Cerebellar nuclear complex (tissue), 1 donor: ENCODE results near the gene ATP6V0E2.

Experiments used
- DNase-seq, 2 experiments: peaks; one replicate each; lab custom pipeline; 2025; lab: John Stamatoyannopoulos, UW

The ATP6V0E2 gene

GRCh38 chr7:149838992-149839408 is 34.8 kb upstream of the ATP6V0E2 start:
- DNase-seq: no peak

- no peak for DNase-seq
Observed at GRCh38 chr7:149839933-149840332, 33.8 kb upstream of the ATP6V0E2 start.

- no peak for DNase-seq
Observed at GRCh38 chr7:149843566-149843965, 30.2 kb upstream of the ATP6V0E2 start.

- DNase-seq: no peak
Observed at GRCh38 chr7:149844445-149844844, 29.3 kb upstream of the ATP6V0E2 start.

- no peak for DNase-seq
Observed at GRCh38 chr7:149845257-149845980, 28.4 kb upstream of the ATP6V0E2 start.

GRCh38 chr7:149846021-149846420 is 27.7 kb upstream of the ATP6V0E2 start:
- DNase-seq: no peak

GRCh38 chr7:149846436-149847046 is 27.2 kb upstream of the ATP6V0E2 start:
- no peak for DNase-seq

GRCh38 chr7:149849174-149849573 is 24.6 kb upstream of the ATP6V0E2 start:
- no peak for DNase-seq

- no peak for DNase-seq
Observed at GRCh38 chr7:149850007-149850594, 23.7 kb upstream of the ATP6V0E2 start.

GRCh38 chr7:149850716-149851115 is 23.1 kb upstream of the ATP6V0E2 start:
- DNase-seq: no peak

GRCh38 chr7:149851449-149851848 is 22.3 kb upstream of the ATP6V0E2 start:
- DNase-seq: no peak

GRCh38 chr7:149853157-149853556 is 20.6 kb upstream of the ATP6V0E2 start:
- DNase-seq: no peak

GRCh38 chr7:149854611-149855360 is 19.0 kb upstream of the ATP6V0E2 start:
- DNase-seq: peak; percentile 36 to 51

GRCh38 chr7:149855361-149856305 is 18.1 kb upstream of the ATP6V0E2 start:
- DNase-seq: peak in 1 of 2 experiments; percentile 20

- no peak for DNase-seq
Observed at GRCh38 chr7:149856583-149856982, 17.2 kb upstream of the ATP6V0E2 start.

- no peak for DNase-seq
Observed at GRCh38 chr7:149859369-149859768, 14.4 kb upstream of the ATP6V0E2 start.

- DNase-seq: no peak
Observed at GRCh38 chr7:149859876-149860275, 13.9 kb upstream of the ATP6V0E2 start.

- no peak for DNase-seq
Observed at GRCh38 chr7:149860821-149861727, 12.7 kb upstream of the ATP6V0E2 start.

- DNase-seq: no peak
Observed at GRCh38 chr7:149861728-149862045, 12.1 kb upstream of the ATP6V0E2 start.

GRCh38 chr7:149862156-149862555 is 11.6 kb upstream of the ATP6V0E2 start:
- no peak for DNase-seq
